ENCODE measurements around the gene CDK5.
"Not testable (repeated sequence)": the region's sequence is repeated elsewhere in the genome, so short reads cannot be mapped to it uniquely, and the experiment has no call there.

The CDK5 gene

DNA sequence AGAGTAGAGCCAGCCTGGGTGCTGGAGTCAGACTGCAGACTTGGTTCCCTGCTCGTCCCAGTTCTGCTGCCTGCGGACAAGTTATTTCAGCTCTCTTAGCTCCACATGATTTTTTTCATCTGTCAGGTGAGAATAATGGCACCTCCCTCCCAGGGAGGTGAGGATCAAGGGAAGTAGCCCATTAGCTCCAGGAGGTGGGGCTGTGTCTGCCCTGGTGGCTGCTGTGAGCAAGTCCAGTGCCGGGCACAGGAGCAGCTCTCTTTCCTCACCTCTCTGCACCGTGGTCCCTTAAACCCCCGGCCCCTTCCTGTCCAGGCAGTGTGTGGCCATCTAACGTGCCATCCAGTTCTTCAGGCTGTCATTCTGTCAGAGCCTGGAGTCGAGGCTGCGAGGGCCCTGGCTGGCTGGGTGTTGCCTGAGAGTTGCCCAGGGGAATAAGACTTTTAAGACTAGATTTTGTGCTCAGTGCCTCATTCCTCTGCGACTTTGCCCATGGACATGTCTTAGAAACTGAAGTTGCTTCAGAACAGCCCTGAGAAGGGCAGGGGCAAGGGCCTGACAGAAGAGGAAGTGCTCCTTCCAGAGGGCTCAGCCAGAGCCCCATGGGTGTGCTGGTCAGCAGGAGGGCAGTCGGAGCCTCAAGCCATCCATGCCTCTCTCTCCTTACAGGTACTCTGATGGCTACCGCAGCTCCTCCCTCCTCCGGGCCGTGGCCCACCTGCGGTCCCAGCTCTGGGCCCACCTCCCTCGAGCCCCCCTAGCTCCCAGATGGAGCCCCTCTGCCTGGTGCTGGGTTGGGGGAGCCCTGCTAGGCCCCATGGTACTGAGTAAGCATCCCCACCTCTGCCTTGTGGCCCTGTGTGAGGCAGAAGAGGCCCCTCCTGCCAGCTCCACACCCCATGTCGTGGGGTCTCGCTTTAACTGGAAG, 24.5 kb downstream of the CDK5 start:
- DNase-seq: no peak

GRCh38 chr7:151031011-151031410, 26.7 kb downstream of the CDK5 start:
- no peak for DNase-seq

- no peak for DNase-seq
Observed at GRCh38 chr7:151028948-151029501, 28.7 kb downstream of the CDK5 start.

DNA sequence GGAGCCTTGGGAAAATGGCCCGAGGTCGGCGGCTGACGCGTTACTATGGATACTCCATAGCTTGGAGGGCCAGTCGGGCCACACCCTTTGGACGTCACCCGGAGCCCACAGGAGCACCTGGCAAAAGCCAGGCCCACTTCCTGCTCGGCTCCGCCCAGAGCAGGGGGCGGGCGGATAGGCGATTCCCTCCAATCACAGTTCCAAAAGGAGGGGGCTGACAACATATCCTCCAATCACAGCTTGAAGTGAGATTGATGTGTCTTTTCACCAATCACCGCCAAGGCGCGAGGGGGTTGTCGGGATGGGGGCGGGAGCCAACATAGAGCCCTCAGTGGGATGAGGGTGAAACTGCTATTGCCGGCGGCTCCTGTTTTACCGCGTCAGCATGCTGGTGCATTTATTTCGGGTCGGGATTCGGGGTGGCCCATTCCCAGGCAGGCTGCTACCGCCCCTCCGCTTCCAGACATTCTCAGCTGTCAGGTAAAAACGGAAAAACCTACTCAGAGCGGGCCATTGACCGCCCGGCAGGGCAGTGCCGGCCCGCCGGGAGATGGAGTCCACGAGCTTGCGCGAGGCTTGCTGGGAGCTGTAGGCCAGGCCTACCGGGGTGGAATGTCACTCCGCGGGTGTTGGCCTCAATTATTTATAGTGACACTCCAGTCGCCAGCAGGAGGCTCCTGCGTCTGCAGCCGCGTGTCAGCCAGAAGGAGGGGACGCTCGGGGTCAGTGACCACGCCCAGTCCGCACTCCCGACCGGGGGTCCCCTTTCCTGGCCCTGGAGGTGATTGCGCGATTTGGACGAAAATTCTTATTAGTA, 29.4 kb downstream of the CDK5 start, which contains the start of gene ABCB8:
ABCB8 (plus strand) TSS at position 320 of the 817 bp plus-strand sequence; CDS start at position 386, 66 bp downstream.
- DNase-seq: peak; percentile 98 to 99

- not testable (repeated sequence) for DNase-seq
Observed at GRCh38 chr7:151027728-151028130, 30.0 kb downstream of the CDK5 start.

- DNase-seq: not testable (repeated sequence)
Observed at GRCh38 chr7:151026771-151027727, 30.6 kb downstream of the CDK5 start.

DNA sequence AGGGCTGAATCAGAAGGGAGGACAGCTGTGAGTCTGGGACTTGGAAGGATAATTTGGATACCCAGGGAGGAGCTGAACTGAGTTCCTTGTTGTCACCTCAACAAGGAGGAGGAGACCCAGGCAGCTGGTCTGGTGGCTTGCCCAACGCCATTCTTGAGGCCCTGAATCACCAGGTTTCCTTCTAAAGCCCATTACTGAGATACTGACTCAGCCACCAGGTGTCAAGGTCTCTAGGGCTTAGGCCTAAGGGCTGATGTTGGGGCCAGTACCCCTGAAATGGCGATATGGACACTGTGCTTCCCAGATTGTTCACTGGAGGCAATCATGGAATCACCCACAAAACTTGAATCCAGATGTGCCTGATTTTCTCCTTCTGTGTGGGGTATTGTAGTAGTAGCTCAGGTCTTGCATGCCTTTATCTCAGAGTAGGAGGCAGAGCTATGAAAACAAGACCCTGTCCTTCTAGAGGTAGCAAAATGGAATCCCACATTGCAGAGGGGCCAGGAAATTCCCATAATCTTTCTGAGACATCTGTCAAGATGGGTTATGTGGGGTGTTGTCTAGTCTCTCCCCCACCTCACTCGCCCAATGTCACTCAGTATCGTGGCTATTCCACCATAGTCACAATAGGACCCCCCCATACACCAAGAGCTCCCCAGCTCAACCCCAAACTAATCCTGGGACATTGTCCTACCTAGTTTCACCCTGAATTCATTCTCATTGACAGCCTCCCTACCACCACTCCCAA, 31.6 kb downstream of the CDK5 start:
- DNase-seq: no peak

GRCh38 chr7:151024435-151025056, 33.2 kb downstream of the CDK5 start, which contains the start of gene ATG9B:
Gene ATG9B (minus strand): TSS chr7:151024494. CDS start chr7:151024423, 71 bp downstream.
- DNase-seq: no peak

DNA sequence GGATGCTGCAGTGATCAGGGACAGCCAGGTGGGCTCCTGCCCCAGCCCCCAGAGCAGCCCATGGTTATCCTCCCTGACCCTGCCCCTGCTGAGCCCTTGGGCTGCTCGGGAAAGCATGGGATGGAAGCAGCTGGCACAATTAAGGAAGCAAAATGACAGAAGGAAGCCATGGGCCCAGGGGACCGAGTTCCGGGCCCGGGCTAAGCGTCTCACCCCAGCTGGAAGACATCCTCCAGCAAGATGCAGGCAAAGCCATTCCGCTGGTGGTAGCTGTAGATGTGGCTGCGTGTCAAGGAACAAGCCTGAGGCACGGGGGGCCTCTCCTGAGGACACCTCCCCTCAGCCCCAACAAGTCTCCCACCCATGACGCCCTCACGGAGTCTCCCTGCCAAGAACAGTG, 34.5 kb downstream of the CDK5 start:
- no peak for DNase-seq

DNA sequence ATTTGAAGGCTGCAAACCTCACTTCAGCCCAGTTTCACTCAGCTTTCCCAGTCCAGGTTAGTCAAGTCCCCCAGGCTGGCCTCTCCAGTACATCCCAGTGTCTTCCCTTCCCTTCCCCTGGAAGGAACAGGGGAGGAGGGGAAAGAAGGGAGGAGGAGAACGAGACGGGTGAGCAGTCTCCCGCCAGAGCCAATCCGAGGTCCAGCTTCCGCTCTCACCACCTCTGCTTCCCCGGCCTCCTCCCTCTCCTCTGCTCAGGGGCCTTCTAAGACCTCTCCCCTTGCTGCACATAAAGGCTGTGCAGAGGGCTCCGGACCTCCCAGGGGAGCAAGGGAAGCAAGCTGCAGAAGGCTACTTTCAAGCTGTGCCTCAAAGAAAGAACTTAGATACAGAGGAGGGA, 37.5 kb downstream of the CDK5 start:
- DNase-seq: no peak

DNA sequence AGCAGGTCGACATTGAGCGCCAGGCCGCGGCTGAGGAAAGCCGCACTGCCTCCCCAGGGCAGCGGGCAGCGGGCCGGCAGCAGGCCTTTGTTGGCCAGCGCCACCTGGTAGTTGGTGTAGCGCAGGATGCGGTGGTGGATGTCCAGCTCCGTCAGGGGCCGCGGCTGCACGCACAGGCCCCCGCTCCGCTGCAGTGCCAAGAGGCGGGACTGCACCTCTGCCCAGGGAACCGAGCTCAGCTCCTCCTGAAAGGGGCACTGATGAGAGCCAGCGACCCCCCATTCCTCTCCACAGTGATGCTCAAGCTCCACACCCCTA, 38.6 kb downstream of the CDK5 start:
- no peak for DNase-seq

GRCh38 chr7:151018421-151019129, 39.1 kb downstream of the CDK5 start:
- DNase-seq: peak in 1 of 2 donors; percentile 52

DNA sequence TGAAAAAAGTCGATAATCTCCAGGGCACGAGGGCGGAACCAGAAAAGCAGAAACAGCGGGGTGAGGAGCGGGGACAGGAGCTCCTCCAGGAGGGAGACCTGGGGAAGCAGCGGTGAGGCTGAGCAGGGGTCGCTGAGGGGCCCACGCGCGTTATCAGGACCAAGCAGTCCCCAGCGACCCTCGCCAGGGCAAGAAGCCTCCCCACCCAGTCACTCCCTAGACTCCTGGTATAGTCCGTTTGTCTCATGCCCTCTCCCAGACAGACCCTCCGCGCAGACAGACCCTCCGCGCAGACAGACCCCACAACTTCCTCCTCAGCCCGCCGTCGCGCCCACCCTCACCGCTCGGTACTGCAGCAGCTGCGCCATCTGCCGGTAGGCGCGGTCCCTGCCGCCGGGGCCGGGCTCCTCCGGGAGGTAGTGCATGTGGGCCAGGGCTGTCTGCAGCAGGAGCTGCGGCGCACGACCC, 39.7 kb downstream of the CDK5 start:
- DNase-seq: peak; percentile 75 to 83

DNA sequence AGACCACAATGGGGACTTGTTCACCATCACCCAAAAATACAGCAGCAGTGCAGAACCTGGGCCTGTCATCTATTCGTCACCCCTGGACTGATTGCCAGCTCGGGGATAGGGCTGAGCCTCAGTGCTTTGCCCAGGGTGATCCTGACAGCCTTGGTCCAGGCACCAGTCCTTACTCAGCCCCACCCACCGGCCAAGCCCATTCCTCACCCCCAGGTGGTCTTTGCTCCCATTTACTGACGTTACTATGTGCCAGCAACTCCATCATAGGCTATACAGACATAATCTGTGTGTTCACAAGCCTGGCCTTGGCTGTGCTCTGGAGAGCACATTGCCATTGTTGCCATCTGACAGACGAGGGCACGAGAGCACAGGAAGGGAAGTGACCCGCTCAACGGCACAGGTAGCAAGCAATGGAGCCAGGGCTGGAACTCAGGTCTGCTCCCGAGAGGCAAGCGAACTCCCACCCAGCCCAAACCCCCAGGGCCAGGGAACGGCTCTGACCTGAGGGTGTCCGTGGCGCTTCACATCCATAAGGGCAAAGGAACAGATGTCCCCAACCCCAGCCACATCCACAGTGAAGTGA, 40.2 kb downstream of the CDK5 start:
- no peak for DNase-seq

- DNase-seq: no peak
Observed at GRCh38 chr7:151016942-151017341, 40.8 kb downstream of the CDK5 start.

DNA sequence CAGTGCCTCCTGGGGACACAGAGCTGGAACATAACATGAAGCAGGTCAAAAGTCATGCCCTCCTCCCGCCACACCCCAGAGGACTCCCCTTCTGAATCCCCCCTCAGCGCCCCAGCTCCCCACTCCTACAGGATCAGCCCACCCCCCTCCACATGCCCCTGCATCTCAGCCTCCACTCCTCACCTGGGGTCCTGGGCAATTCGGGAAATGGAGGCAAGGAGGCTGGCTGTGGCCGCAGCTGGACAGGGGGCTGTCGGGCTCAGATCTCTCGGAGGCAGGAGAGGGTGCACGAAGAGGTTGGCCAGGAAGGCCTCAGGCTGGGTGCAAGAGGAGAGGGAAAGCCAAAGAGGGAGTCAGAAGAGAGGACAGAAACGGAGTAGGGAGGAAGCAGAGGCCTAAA, 41.2 kb downstream of the CDK5 start:
- no peak for DNase-seq

DNA sequence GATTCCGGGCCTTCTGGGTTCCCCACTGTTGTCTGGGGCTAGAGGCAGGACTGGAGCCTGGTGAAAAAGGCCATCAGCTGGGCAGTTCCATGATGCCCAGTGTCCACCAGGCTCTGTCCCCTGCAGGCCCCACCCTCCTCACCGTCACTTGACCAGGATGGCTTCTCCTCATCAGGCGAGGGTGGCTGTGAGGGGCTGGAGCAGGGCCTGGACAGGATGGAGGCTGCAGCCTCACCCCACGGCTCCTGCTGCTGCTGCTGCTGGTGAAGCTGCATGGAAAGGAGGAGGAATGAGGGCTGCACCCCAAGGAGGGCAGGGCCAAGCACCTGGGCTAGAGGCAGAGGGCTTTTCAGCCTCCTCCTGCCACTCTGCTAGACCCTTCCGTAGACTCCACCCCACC, 41.7 kb downstream of the CDK5 start:
- no peak for DNase-seq

- DNase-seq: peak in 1 of 2 donors; percentile 46
Observed at GRCh38 chr7:151014950-151015349, 42.7 kb downstream of the CDK5 start.

DNA sequence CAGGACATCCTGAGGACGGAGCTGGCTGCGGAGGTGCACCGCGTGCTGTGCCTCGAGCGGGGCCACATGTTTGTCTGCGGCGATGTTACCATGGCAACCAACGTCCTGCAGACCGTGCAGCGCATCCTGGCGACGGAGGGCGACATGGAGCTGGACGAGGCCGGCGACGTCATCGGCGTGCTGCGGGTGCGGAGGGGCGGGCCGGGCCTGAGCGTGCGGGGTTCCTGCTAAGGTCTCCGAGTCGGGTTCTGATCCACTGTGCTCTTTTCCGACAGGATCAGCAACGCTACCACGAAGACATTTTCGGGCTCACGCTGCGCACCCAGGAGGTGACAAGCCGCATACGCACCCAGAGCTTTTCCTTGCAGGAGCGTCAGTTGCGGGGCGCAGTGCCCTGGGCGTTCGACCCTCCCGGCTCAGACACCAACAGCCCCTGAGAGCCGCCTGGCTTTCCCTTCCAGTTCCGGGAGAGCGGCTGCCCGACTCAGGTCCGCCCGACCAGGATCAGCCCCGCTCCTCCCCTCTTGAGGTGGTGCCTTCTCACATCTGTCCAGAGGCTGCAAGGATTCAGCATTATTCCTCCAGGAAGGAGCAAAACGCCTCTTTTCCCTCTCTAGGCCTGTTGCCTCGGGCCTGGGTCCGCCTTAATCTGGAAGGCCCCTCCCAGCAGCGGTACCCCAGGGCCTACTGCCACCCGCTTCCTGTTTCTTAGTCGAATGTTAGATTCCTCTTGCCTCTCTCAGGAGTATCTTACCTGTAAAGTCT, 43.8 kb downstream of the CDK5 start:
- peak; percentile 95 to 96 for DNase-seq
